RWPE2 (cell line): ENCODE data around the gene F8A1.
"Not testable (repeated sequence)": the region's sequence is repeated elsewhere in the genome, so short reads cannot be mapped to it uniquely, and the experiment has no call there.

Experiments
- ATAC-seq: fragments of 200-7000 bp; cut with Tn5 transposase; 3 replicates; pipeline ENCODE4 v1.9.1; 2021; ENCODE audit warnings: low read depth
- DNase-seq: peaks from one replicate; pipeline ENCODE4 v3.0.0-alpha.2; 2020; ENCODE audit warnings: low spot score
- H3K27ac ChIP-seq: fragments of 450-650 bp; 2 replicates; pipeline ENCODE4 v1.5.1; 2017; ENCODE audit warnings: mild to moderate bottlenecking; ENCODE audit not compliant: poor library complexity, severe bottlenecking
- H3K27me3 ChIP-seq: fragments of 250-450 bp; sonication (Bioruptor Pico); 2 replicates; pipeline ENCODE4 v1.5.1; 2021; ENCODE audit warnings: mild to moderate bottlenecking, moderate library complexity; ENCODE audit not compliant: insufficient read depth, poor library complexity, severe bottlenecking
- H3K36me3 ChIP-seq: fragments of 250-450 bp; sonication (Bioruptor Pico); 2 replicates; pipeline ENCODE4 v1.5.1; 2020; ENCODE audit warnings: low read depth, mild to moderate bottlenecking, moderate library complexity
- H3K4me1 ChIP-seq: fragments of 250-450 bp; sonication (Bioruptor Pico); 2 replicates; pipeline ENCODE4 v1.5.1; 2021; ENCODE audit warnings: mild to moderate bottlenecking, moderate library complexity; ENCODE audit not compliant: insufficient read depth, poor library complexity, severe bottlenecking
- H3K4me3 ChIP-seq: fragments of 250-450 bp; sonication (Bioruptor Pico); 2 replicates; pipeline ENCODE4 v1.5.1; 2021; ENCODE audit warnings: mild to moderate bottlenecking, moderate library complexity; ENCODE audit not compliant: severe bottlenecking
- H3K9me3 ChIP-seq: fragments of 250-450 bp; sonication (Bioruptor Pico); 2 replicates; pipeline ENCODE4 v1.5.1; 2021; ENCODE audit warnings: mild to moderate bottlenecking, moderate library complexity; ENCODE audit not compliant: severe bottlenecking
- TF ChIP-seq, protein P1 (sequence below): fragments of 450-650 bp; IDR thresholded peaks from one replicate; pipeline ENCODE4 v1.5.1; 2017; ENCODE audit warnings: mild to moderate bottlenecking, moderate library complexity; ENCODE audit not compliant: poor library complexity, severe bottlenecking

The F8A1 gene

DNA sequence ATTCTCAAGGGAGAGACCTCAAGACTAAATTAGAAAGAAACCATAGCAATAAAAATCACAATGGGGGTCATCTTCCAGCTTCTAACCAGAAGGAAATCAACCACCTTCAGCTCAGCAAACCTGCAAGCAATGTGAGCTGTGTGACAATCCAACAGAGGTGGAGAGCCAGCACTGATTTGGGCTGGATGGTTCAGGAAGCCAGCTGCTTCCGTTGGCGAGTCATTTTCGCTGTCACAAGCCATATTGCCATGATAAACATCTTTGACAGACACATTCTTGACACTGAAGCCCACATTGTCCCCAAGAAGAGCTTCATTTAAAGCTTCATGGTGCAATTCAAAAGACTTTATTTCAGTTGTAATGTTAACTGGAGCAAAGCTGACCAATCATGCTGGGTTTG lies 22.7 kb downstream of the F8A1 start:
- no peak for DNase-seq
- ATAC-seq, result no peak
- H3K9me3 ChIP-seq, result no peaks in the 10 kb centered on the region
- TF ChIP-seq, protein P1, sequence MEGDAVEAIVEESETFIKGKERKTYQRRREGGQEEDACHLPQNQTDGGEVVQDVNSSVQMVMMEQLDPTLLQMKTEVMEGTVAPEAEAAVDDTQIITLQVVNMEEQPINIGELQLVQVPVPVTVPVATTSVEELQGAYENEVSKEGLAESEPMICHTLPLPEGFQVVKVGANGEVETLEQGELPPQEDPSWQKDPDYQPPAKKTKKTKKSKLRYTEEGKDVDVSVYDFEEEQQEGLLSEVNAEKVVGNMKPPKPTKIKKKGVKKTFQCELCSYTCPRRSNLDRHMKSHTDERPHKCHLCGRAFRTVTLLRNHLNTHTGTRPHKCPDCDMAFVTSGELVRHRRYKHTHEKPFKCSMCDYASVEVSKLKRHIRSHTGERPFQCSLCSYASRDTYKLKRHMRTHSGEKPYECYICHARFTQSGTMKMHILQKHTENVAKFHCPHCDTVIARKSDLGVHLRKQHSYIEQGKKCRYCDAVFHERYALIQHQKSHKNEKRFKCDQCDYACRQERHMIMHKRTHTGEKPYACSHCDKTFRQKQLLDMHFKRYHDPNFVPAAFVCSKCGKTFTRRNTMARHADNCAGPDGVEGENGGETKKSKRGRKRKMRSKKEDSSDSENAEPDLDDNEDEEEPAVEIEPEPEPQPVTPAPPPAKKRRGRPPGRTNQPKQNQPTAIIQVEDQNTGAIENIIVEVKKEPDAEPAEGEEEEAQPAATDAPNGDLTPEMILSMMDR, result no peak
- H3K27ac ChIP-seq, result no peak overlapping the region
- no peaks in the 10 kb centered on the region for H3K36me3 ChIP-seq
- no peaks in the 10 kb centered on the region for H3K27me3 ChIP-seq
- H3K4me3 ChIP-seq, result no peak overlapping the region
- H3K4me1 ChIP-seq, result no peaks in the 10 kb centered on the region

DNA sequence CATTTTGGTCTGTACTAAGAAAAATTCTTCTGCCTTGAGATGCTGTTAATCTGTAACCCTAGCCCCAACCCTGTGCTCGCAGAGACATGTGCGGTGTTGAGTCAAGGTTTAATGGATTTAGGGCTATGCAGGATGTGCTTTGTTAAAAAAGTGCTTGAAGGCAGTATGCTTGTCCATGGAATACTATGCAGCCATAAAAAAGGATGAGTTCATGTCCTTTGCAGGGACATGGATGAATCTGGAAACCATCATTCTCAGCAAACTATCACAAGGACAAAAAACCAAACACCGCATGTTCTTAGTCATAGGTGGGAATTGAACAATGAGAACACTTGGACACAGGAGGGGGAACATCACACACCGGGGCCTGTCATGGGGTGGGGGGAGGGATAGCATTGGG lies 23.9 kb downstream of the F8A1 start:
- not testable (repeated sequence) for H3K4me3 ChIP-seq, H3K36me3 ChIP-seq, ATAC-seq, H3K27ac ChIP-seq, H3K4me1 ChIP-seq, H3K9me3 ChIP-seq, H3K27me3 ChIP-seq, DNase-seq

GRCh38 chrX:154910528-154910927 lies 24.4 kb downstream of the F8A1 start:
- DNase-seq, ATAC-seq, H3K27ac ChIP-seq, H3K4me3 ChIP-seq, H3K36me3 ChIP-seq, H3K27me3 ChIP-seq, H3K4me1 ChIP-seq, H3K9me3 ChIP-seq: not testable (repeated sequence)

DNA sequence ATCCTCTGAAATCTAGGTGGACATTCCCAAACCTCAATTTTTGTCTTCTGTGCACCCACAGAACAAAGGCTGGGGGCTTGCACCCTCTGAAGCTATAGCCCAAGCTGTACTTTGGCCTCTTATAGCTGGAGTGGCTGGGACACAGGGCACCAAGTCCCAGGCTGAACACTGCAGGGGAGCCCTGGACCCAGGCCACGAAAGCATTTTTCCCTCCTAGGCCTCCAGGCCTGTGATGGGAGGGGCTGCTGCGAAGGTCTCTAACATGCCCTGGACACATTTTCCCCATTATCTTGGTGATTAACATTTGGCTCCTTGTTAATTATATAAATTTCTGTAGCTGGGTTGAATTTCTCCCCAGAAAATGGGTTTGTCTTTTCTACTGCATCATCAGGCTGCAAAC lies 27.9 kb downstream of the F8A1 start:
- Histone ChIP-seq H3K9me3 (no peaks in the 10 kb centered on the region), H3K4me3 (no peak overlapping the region), H3K36me3 (no peaks in the 10 kb centered on the region), H3K27ac (no peak overlapping the region), H3K4me1 (no peaks in the 10 kb centered on the region), H3K27me3 (no peaks in the 10 kb centered on the region)
- DNase-seq, result no peak
- TF ChIP-seq, protein P1, result no peak
- no peak for ATAC-seq

DNA sequence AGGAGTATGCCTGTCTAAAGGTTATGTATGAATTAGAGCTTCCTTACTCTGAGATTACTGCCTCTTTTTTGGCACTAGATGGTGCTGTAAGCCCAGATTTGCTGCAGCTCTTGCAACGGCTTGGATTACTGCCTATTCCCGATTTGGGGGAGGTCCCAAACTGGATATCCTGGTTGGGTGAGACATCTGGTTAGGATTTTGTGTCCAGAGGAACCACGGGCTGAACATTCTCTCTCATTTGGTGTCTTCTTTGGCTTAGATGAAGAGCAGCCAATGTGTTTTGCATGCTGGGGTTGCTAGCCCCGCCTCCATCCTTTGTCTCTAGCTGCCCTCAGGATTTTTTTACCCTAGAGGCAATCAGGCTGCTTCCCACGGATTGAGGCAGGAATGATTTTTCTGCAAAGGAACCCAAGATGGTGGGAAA lies 31.9 kb downstream of the F8A1 start:
- no peaks in the 10 kb centered on the region for H3K9me3 ChIP-seq
- no peaks in the 10 kb centered on the region for H3K27me3 ChIP-seq
- H3K4me3 ChIP-seq, result no peak overlapping the region
- DNase-seq (no peak), ATAC-seq (peak; percentile 66; the same call in 2 of the 3 replicates)
- H3K36me3 ChIP-seq, result no peaks in the 10 kb centered on the region
- no peaks in the 10 kb centered on the region for H3K4me1 ChIP-seq
- no peak overlapping the region for H3K27ac ChIP-seq
- TF ChIP-seq, protein P1, result peak; percentile 68

DNA sequence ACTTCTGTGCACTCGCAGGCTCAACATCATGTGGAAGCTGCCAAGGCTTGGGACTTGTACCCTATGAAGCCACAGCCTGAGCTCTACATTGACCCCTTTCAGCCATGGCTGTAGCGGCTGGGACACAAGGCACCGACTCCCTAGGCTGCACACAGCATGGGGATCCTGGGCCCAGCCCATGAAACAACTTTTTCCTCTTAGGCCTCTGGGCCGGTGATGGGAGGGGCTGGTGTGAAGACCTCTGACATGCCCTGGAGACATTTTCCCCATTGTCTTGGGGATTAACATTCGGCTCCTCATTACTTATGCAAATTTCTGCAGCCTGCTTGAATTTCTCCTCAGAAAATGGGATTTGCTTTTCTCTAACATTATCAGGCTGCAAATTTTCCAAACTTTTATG lies 38.6 kb downstream of the F8A1 start:
- not testable (repeated sequence) for DNase-seq, H3K27ac ChIP-seq, H3K9me3 ChIP-seq, H3K4me1 ChIP-seq, ATAC-seq, H3K36me3 ChIP-seq, H3K27me3 ChIP-seq, H3K4me3 ChIP-seq
